ENCODE measurements around the gene GSTM2. TPM values are rescaled to one million over a fixed set of nuclear protein-coding genes. Genes with fewer than 3 reads are reported as not detected.
A peak's percentile ranks its signal among the peaks of the same experiment; 100 is the strongest.

Gene GSTM2
- total RNA-seq, 2 experiments from 2014 or later = 18.2 to 19.3 TPM

- ATAC-seq = no peak
- Mint-ChIP-seq H3K4me3 (peak overlapping the region; percentile 95), H3K36me3 (ENCODE audit: low read depth) (peaks cover 30% of the 10 kb centered on the region), H3K27ac (peak overlapping the region; percentile 96), H3K27me3 (ENCODE audit: low read depth) (no peaks in the 10 kb centered on the region), H3K9me3 (ENCODE audit: insufficient read depth) (no peaks in the 10 kb centered on the region), H3K4me1 (ENCODE audit: low read depth) (peaks cover 52% of the 10 kb centered on the region)
- ChIA-PET CTCF (interaction anchor here (1.2 to 11.1 kb wide), 7 partner anchors 15 to 361 kb away, joined by 3 to 129 read pairs (median 8); partner anchors contain the start of genes AHCYL1 and GNAI3), POLR2A (interaction anchor here (1.2 to 1.9 kb wide), 4 partner anchors 11 to 77 kb away, joined by 5 to 20 read pairs (median 8); partner anchors contain the start of gene GNAI3)
- DNase-seq = peak; percentile 24
These were observed 44.2 kb upstream of the GSTM2 start for GRCh38 chr1:109623601-109624161.

DNA sequence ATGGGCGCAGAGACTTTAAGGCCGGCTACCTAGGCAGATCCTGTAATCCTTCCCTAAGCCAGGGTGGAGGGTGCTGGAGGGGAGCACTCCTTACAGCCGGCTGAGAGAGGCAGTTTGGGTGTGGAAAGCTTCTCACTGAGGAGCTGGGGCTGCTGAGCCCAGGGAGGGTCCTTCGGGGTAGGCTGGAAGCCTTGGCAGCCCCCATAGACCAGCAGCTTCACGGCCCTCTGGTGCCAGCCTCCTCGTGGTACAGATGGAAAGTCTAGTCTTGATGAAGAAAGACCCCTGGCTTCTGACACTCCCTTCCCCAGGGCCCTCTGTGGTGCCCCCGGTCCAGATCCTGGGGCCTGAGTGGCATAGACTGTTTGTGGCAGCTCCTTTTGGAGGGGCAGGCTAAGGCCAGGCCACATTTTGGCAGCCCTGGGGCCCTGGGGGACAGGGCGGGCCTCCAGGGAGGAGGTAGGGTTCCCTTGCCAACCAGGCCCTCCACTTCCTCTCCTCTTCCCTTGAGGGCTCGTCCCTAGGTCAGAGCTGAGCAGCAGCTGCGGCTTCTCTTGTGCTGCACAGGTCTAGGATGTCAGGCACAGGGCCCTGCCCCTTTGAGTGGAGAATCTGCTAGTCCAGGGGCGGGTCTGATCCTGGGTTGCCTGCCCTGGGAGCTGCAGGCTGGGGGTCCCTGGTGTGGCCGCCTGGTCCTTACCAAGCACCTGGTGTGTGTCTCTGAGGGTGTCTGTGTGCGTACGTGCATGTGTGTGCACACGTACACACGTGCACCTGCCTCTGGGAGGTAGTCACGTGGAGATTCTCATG lies 43.5 kb upstream of the GSTM2 start:
- ChIA-PET POLR2A (interaction anchor here (1.2 to 1.9 kb wide), 4 partner anchors 11 to 78 kb away, joined by 5 to 20 read pairs (median 8); partner anchors contain the start of gene GNAI3), CTCF (interaction anchor here (0.9 to 11.1 kb wide), 10 partner anchors 13 to 360 kb away, joined by 3 to 129 read pairs (median 6); partner anchors contain the start of genes AHCYL1 and GNAI3)
- H3K27ac Mint-ChIP-seq = peak overlapping the region; percentile 96
- H3K27me3 Mint-ChIP-seq (ENCODE audit: low read depth) = no peaks in the 10 kb centered on the region
- H3K36me3 Mint-ChIP-seq (ENCODE audit: low read depth) = peaks cover 34% of the 10 kb centered on the region
- peaks cover 44% of the 10 kb centered on the region for H3K4me1 Mint-ChIP-seq (ENCODE audit: low read depth)
- ATAC-seq (peak; percentile 3), DNase-seq (peak; percentile 54)
- H3K9me3 Mint-ChIP-seq (ENCODE audit: insufficient read depth) = no peaks in the 10 kb centered on the region
- H3K4me3 Mint-ChIP-seq = peak overlapping the region; percentile 95

DNA sequence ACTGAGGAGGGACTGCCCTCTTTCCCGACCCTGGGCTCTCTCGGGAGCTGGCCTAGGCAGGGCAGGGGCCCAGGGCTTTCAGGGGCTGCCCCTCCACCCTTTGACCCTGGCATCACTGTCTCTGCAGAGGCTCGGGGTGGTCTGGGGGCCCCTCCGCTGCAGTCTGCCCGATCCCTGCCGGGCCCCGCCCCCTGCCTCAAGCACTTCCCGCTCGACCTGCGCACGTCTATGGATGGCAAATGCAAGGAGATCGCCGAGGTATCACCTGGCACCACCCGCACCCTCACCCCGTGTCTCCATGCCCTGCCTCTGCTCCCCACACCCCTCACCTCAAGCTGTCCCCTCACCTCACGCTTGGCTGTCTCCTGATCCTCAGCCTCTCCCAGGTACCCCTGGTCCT lies 42.7 kb upstream of the GSTM2 start:
- Mint-ChIP-seq H3K27me3 (ENCODE audit: low read depth) (no peaks in the 10 kb centered on the region), H3K36me3 (ENCODE audit: low read depth) (peaks cover 42% of the 10 kb centered on the region), H3K27ac (peak overlapping the region; percentile 96), H3K4me3 (no peak overlapping the region), H3K4me1 (ENCODE audit: low read depth) (peaks cover 44% of the 10 kb centered on the region), H3K9me3 (ENCODE audit: insufficient read depth) (no peaks in the 10 kb centered on the region)
- ATAC-seq (no peak), DNase-seq (peak; percentile 17)
- ChIA-PET POLR2A (interaction anchor here (0.6 to 1.8 kb wide), 5 partner anchors 10 to 451 kb away, joined by 3 to 8 read pairs (median 5); partner anchors contain the start of gene GNAI3), CTCF (interaction anchor here (0.6 to 11.1 kb wide), 9 partner anchors 14 to 151 kb away, joined by 3 to 129 read pairs (median 5); partner anchors contain the start of gene GNAI3)

DNA sequence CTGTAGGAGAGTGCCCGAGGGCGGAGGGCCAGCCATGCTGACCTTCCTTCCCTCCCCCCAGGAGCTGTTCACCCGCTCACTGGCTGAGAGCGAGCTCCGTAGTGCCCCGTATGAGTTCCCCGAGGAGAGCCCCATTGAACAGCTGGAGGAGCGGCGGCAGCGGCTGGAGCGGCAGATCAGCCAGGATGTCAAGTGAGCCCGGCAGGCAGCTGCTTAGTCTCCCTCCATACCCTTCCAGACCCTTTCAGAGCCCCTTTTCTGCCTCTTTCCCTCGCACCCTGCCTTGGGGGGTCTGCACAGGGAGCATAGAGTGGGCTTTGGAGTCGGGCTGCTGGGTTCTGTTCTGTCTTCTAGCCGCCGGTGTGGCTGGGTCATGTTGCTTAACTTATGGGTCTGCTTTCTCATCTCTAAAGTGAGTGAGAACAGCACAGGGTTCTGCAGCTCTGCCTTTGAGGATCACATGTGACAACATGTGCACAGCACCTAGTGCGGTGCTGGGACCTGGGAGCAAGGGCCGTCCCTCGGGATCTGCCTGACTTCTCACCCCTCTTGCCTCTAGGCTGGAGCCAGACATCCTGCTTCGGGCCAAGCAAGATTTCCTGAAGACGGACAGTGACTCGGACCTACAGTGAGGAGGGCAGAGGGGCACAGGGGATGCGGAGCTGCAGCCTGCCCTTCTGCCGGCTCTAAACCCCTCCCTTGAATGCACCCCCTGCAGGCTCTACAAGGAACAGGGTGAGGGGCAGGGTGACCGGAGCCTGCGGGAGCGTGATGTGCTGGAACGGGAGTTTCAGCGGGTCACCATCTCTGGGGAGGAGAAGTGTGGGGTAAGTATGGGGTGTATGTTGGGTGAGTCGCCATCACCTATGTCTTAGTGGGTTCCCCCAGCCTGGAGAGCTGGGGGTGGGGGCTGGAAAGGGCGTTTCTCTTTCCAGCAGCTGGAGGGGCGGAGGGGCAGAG lies 42.0 kb upstream of the GSTM2 start:
- Mint-ChIP-seq H3K27ac (peak overlapping the region; percentile 62), H3K4me3 (no peak overlapping the region), H3K36me3 (ENCODE audit: low read depth) (peaks cover 43% of the 10 kb centered on the region), H3K4me1 (ENCODE audit: low read depth) (peaks cover 44% of the 10 kb centered on the region), H3K27me3 (ENCODE audit: low read depth) (no peaks in the 10 kb centered on the region), H3K9me3 (ENCODE audit: insufficient read depth) (no peaks in the 10 kb centered on the region)
- ATAC-seq (no peak), DNase-seq (peak; percentile 16)
- ChIA-PET CTCF (interaction anchor here (0.6 to 11.1 kb wide), 5 partner anchors 13 to 150 kb away, joined by 3 to 129 read pairs (median 4); no protein-coding TSS in a partner anchor), POLR2A (interaction anchor here (0.6 to 1.6 kb wide), 3 partner anchors 78 to 450 kb away, joined by 3 to 5 read pairs (median 4); partner anchors contain the start of gene GNAI3)

- Mint-ChIP-seq H3K27ac (no peak overlapping the region), H3K4me1 (ENCODE audit: low read depth) (peaks cover 41% of the 10 kb centered on the region), H3K4me3 (no peak overlapping the region), H3K27me3 (ENCODE audit: low read depth) (no peaks in the 10 kb centered on the region), H3K9me3 (ENCODE audit: insufficient read depth) (no peaks in the 10 kb centered on the region), H3K36me3 (ENCODE audit: low read depth) (peaks cover 50% of the 10 kb centered on the region)
- no peak for ATAC-seq
- peak; percentile 17 for DNase-seq
- POLR2A ChIA-PET = interaction anchor here (1.6 kb wide), 1 partner anchor 81 kb away, joined by 4 read pairs; no protein-coding TSS in a partner anchor
- CTCF ChIA-PET = interaction anchor here (1.4 to 11.1 kb wide), 4 partner anchors 12 to 94 kb away, joined by 4 to 129 read pairs (median 18); no protein-coding TSS in a partner anchor
These were observed 41.0 kb upstream of the GSTM2 start for GRCh38 chr1:109626682-109627408.

- Mint-ChIP-seq H3K4me3 (no peak overlapping the region), H3K36me3 (ENCODE audit: low read depth) (peaks cover 48% of the 10 kb centered on the region), H3K27me3 (ENCODE audit: low read depth) (no peaks in the 10 kb centered on the region), H3K27ac (peak overlapping the region; percentile 13), H3K9me3 (ENCODE audit: insufficient read depth) (no peaks in the 10 kb centered on the region), H3K4me1 (ENCODE audit: low read depth) (peaks cover 31% of the 10 kb centered on the region)
- DNase-seq (no peak), ATAC-seq (no peak)
- ChIA-PET CTCF (interaction anchor here (1.8 to 11.1 kb wide), 3 partner anchors 11 to 86 kb away, joined by 7 to 129 read pairs (median 9); no protein-coding TSS in a partner anchor), POLR2A (interaction anchor here (0.7 to 3.9 kb wide), 3 partner anchors 79 to 357 kb away, joined by 3 to 22 read pairs (median 4); partner anchors contain the start of genes AHCYL1 and GNAI3)
These were observed 40.0 kb upstream of the GSTM2 start for GRCh38 chr1:109627692-109628399.

- no peak for DNase-seq
- Mint-ChIP-seq H3K36me3 (ENCODE audit: low read depth) (peaks cover 47% of the 10 kb centered on the region), H3K4me1 (ENCODE audit: low read depth) (peaks cover 23% of the 10 kb centered on the region), H3K9me3 (ENCODE audit: insufficient read depth) (no peaks in the 10 kb centered on the region), H3K27ac (no peak overlapping the region), H3K27me3 (ENCODE audit: low read depth) (no peaks in the 10 kb centered on the region), H3K4me3 (no peak overlapping the region)
- ChIA-PET POLR2A (interaction anchor here (0.6 to 3.9 kb wide), 2 partner anchors 8 to 80 kb away, joined by 3 to 22 read pairs; partner anchors contain the start of gene GNAI3), CTCF (interaction anchor here (1.8 to 11.1 kb wide), 7 partner anchors 10 to 90 kb away, joined by 5 to 129 read pairs (median 9); partner anchors contain the start of gene GNAI3)
- no peak for ATAC-seq
These were observed 39.1 kb upstream of the GSTM2 start for GRCh38 chr1:109628540-109629321.

DNA sequence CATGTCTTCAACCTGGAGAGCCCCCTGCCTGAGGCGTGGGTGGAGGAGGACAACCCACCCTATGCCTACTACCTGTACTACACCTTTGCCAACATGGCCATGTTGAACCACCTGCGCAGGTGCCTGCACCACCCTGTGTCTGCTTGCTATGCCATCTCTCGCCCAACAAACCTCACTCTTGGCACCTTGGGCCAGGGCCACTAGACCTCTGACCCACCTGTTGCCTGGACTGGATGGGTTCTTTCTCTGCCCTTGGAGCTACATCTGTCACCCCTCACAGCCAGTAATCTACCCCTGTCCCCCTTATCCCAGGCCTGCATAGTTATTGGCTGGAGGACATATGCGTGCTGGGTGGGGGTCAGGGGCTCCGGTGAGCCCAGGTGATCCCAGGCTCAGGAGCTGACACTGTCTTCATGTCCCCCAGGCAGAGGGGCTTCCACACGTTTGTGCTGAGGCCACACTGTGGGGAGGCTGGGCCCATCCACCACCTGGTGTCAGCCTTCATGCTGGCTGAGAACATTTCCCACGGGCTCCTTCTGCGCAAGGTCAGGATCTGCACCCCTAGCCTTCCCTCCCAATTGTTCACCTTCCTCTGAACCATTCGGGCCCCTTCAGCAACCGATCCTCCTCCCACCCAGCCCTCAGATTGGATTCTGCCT lies 38.4 kb upstream of the GSTM2 start:
- Mint-ChIP-seq H3K27ac (no peak overlapping the region), H3K4me3 (no peak overlapping the region), H3K9me3 (ENCODE audit: insufficient read depth) (no peaks in the 10 kb centered on the region), H3K27me3 (ENCODE audit: low read depth) (no peaks in the 10 kb centered on the region), H3K4me1 (ENCODE audit: low read depth) (peaks cover 18% of the 10 kb centered on the region), H3K36me3 (ENCODE audit: low read depth) (peaks cover 47% of the 10 kb centered on the region)
- ATAC-seq (no peak), DNase-seq (no peak)
- ChIA-PET POLR2A (interaction anchor here (0.6 to 3.9 kb wide), 2 partner anchors 9 to 81 kb away, joined by 3 to 22 read pairs; partner anchors contain the start of gene GNAI3), CTCF (interaction anchor here (0.7 to 11.1 kb wide), 13 partner anchors 9 to 355 kb away, joined by 3 to 129 read pairs (median 7); partner anchors contain the start of genes AHCYL1, AMPD2, GNAI3 and GNAT2)
